SH-SY5Y (cell line): ENCODE data around the gene PRM3.

Experiments used
- GATA2 ChIP-seq: IDR thresholded peaks from 2 replicates; pipeline ENCODE4 v1.6.1; 2011; ENCODE audit warnings: mild to moderate bottlenecking, low read depth, low read length
- GATA3 ChIP-seq: IDR thresholded peaks from 2 replicates; pipeline ENCODE4 v1.6.1; 2011; ENCODE audit warnings: low read depth, mild to moderate bottlenecking, low read length, moderate library complexity

The PRM3 gene

GRCh38 chr16:11253009-11253994, 20.1 kb downstream of the PRM3 start:
- TF ChIP-seq GATA2 (no peak), GATA3 (no peak)

GRCh38 chr16:11252482-11252931, 20.9 kb downstream of the PRM3 start:
- TF ChIP-seq GATA2 (no peak), GATA3 (no peak)

- no peak for TF ChIP-seq GATA3
- TF ChIP-seq GATA2 = no peak
Observed at GRCh38 chr16:11251525-11252481, 21.6 kb downstream of the PRM3 start.

GRCh38 chr16:11250786-11251524, 22.5 kb downstream of the PRM3 start:
- no peak for TF ChIP-seq GATA2
- no peak for TF ChIP-seq GATA3

- no peak for TF ChIP-seq GATA3
- no peak for TF ChIP-seq GATA2
Observed at GRCh38 chr16:11250091-11250785, 23.2 kb downstream of the PRM3 start.

GRCh38 chr16:11249233-11250061, 24.0 kb downstream of the PRM3 start:
- TF ChIP-seq GATA3 (no peak), GATA2 (no peak)

GRCh38 chr16:11248133-11248532, 25.3 kb downstream of the PRM3 start:
- TF ChIP-seq GATA2 = no peak
- TF ChIP-seq GATA3 = no peak

GRCh38 chr16:11245988-11246387, 27.4 kb downstream of the PRM3 start:
- TF ChIP-seq GATA3 (no peak), GATA2 (no peak)

GRCh38 chr16:11245222-11245737, 28.1 kb downstream of the PRM3 start:
- TF ChIP-seq GATA2 (no peak), GATA3 (no peak)

GRCh38 chr16:11242658-11243057, 30.8 kb downstream of the PRM3 start:
- TF ChIP-seq GATA2 (no peak), GATA3 (no peak)

- TF ChIP-seq GATA3 = no peak
- TF ChIP-seq GATA2 = no peak
Observed at GRCh38 chr16:11241480-11242204, 31.8 kb downstream of the PRM3 start.
